Astrocyte (in vitro differentiated cells and primary cell): ENCODE data around the gene METRNL. TPM values are rescaled to one million over a fixed set of nuclear protein-coding genes. Genes with fewer than 3 reads are reported as not detected.

ENCODE experiments used
- DNase-seq: peaks from one replicate; pipeline ENCODE4 v3.0.0-alpha.2; 2010; ENCODE audit warnings: low read depth
- FAIRE-seq: peaks from 2 replicates; lab custom pipeline; 2011; peaks lifted over from hg19 to GRCh38; lab: Jason Lieb, UNC
- H2AFZ ChIP-seq: 2 replicates; pipeline ENCODE4 v1.6.0; 2012; ENCODE audit warnings: low read depth, low read length, inconsistent platforms
- H3K27ac ChIP-seq: 2 replicates; pipeline ENCODE4 v1.5.1; 2011; ENCODE audit warnings: low read depth, low read length, inconsistent platforms
- H3K27me3 ChIP-seq: 2 replicates; pipeline ENCODE4 v1.6.0; 2011; ENCODE audit warnings: low read length, inconsistent platforms; ENCODE audit not compliant: insufficient read depth
- H3K36me3 ChIP-seq: 2 replicates; pipeline ENCODE4 v1.5.1; 2011; ENCODE audit warnings: low read length, inconsistent platforms; ENCODE audit not compliant: insufficient read depth
- H3K4me1 ChIP-seq: 2 replicates; pipeline ENCODE4 v1.5.1; 2011; ENCODE audit warnings: low read length, inconsistent platforms; ENCODE audit not compliant: insufficient read depth
- H3K4me2 ChIP-seq: 2 replicates; pipeline ENCODE4 v1.6.0; 2012; ENCODE audit warnings: low read length, inconsistent platforms
- H3K4me3 ChIP-seq: 2 replicates; pipeline ENCODE4 v1.5.1; 2011; ENCODE audit warnings: low read depth, mild to moderate bottlenecking, low read length, inconsistent platforms; ENCODE audit not compliant: insufficient read depth
- H3K79me2 ChIP-seq: 2 replicates; pipeline ENCODE4 v1.6.0; 2012; ENCODE audit warnings: mild to moderate bottlenecking, low read length, inconsistent platforms; ENCODE audit not compliant: insufficient read depth
- H3K9ac ChIP-seq: 2 replicates; pipeline ENCODE4 v1.6.0; 2012; ENCODE audit warnings: mild to moderate bottlenecking, low read length, inconsistent platforms
- H3K9me3 ChIP-seq: 2 replicates; pipeline ENCODE4 v1.5.1; 2012; ENCODE audit warnings: low read depth, mild to moderate bottlenecking, low read length, inconsistent platforms; ENCODE audit not compliant: insufficient read depth
- H4K20me1 ChIP-seq: 2 replicates; pipeline ENCODE4 v1.6.0; 2012; ENCODE audit warnings: low read length, inconsistent platforms; ENCODE audit not compliant: insufficient read depth
- H3K27ac Mint-ChIP-seq: one replicate; pipeline ENCODE4 v1.8.0; 2021; ENCODE audit warnings: mild to moderate bottlenecking, mixed read lengths; ENCODE audit not compliant: unreplicated experiment
- H3K27me3 Mint-ChIP-seq: one replicate; pipeline ENCODE4 v1.8.0; 2021; ENCODE audit warnings: low read depth, mixed read lengths; ENCODE audit not compliant: unreplicated experiment
- H3K36me3 Mint-ChIP-seq: one replicate; pipeline ENCODE4 v1.8.0; 2021; ENCODE audit warnings: low read depth, mixed read lengths; ENCODE audit not compliant: unreplicated experiment
- H3K4me1 Mint-ChIP-seq: one replicate; pipeline ENCODE4 v1.8.0; 2021; ENCODE audit warnings: low read depth, mixed read lengths; ENCODE audit not compliant: unreplicated experiment
- H3K4me3 Mint-ChIP-seq: one replicate; pipeline ENCODE4 v1.8.0; 2021; ENCODE audit warnings: mild to moderate bottlenecking, moderate library complexity, mixed read lengths; ENCODE audit not compliant: unreplicated experiment
- H3K9me3 Mint-ChIP-seq: one replicate; pipeline ENCODE4 v1.8.0; 2021; ENCODE audit warnings: mild to moderate bottlenecking, mixed read lengths; ENCODE audit not compliant: unreplicated experiment
- EZH2 ChIP-seq: IDR thresholded peaks from 2 replicates; pipeline ENCODE4 v1.6.1; 2012; ENCODE audit warnings: mild to moderate bottlenecking, low read length, inconsistent platforms; ENCODE audit not compliant: insufficient read depth
- total RNA-seq: library from RNA; stranded (reverse); gene quantifications from 2 replicates; pipeline ENCODE4 v1.2.1, GENCODE V29; 2021
- TF ChIP-seq, protein P1 (sequence below): IDR thresholded peaks from 2 replicates; pipeline ENCODE4 v1.5.1; 2011; ENCODE audit warnings: low read depth, mild to moderate bottlenecking, inconsistent platforms, low read length, moderate library complexity; ENCODE audit not compliant: insufficient read depth

Gene METRNL
- total RNA-seq, 1 donor from 2014 or later = 36.7 TPM

DNA sequence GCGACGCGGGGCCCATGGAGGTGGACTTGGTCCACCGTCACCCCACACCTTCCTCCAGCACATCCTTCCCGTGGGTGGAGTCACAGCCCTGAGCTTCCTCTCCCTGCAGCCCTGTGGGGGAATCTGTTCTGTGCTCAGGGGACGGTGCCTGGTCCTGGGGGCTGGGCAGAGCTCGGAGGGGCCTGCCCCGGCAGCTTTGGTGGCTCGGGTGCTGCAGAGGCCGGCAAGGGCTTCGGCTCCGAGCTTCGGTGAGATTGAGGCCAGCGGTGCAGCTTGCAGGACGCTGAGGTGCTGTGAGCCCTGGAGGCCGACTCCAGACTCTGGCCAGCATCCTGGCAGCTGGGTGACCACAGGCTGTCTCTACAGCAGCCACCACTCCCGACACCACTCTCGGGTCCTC lies 36.4 kb downstream of the METRNL start:
- Mint-ChIP-seq H3K4me3 (no peak overlapping the region), H3K27me3 (peaks cover 42% of the 10 kb centered on the region), H3K9me3 (peaks cover 6% of the 10 kb centered on the region), H3K27ac (no peak overlapping the region), H3K4me1 (peaks cover 6% of the 10 kb centered on the region), H3K36me3 (no peaks in the 10 kb centered on the region)
- Histone ChIP-seq H3K79me2 (no peaks in the 10 kb centered on the region), H2AFZ (no peak overlapping the region), H3K27me3 (no peaks in the 10 kb centered on the region), H3K4me3 (no peak overlapping the region), H3K36me3 (no peaks in the 10 kb centered on the region), H3K4me1 (peaks cover 3% of the 10 kb centered on the region), H3K9ac (no peak overlapping the region), H3K9me3 (no peaks in the 10 kb centered on the region), H3K4me2 (no peak overlapping the region), H3K27ac (no peak overlapping the region), H4K20me1 (no peaks in the 10 kb centered on the region)
- no peak for DNase-seq
- FAIRE-seq = no peak
- TF ChIP-seq, protein P1, sequence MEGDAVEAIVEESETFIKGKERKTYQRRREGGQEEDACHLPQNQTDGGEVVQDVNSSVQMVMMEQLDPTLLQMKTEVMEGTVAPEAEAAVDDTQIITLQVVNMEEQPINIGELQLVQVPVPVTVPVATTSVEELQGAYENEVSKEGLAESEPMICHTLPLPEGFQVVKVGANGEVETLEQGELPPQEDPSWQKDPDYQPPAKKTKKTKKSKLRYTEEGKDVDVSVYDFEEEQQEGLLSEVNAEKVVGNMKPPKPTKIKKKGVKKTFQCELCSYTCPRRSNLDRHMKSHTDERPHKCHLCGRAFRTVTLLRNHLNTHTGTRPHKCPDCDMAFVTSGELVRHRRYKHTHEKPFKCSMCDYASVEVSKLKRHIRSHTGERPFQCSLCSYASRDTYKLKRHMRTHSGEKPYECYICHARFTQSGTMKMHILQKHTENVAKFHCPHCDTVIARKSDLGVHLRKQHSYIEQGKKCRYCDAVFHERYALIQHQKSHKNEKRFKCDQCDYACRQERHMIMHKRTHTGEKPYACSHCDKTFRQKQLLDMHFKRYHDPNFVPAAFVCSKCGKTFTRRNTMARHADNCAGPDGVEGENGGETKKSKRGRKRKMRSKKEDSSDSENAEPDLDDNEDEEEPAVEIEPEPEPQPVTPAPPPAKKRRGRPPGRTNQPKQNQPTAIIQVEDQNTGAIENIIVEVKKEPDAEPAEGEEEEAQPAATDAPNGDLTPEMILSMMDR = no peak
- TF ChIP-seq EZH2 = no peak

DNA sequence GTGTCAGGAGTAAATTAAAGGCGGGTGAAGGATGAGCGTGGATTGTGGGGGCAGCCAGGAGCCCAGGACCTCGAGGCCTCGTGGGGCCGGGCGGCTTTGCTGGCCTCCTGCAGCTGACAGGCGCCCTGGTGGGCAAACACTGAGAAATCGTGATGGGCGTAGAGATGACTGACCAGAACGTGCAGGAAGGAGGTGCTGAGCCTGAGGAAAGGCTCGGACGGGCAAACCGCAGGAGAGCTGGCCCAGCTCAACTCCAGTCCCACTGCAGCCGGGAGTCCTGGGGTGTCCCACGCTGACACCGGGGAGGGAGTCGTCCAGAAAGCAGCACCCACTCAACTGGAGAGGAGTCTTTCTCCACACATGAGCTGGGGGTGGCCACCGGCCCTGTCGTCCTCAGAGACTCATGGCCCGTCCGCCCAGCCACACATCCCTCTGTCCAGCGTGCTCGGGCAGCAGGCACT lies 36.9 kb downstream of the METRNL start:
- Histone ChIP-seq H3K36me3 (no peaks in the 10 kb centered on the region), H2AFZ (no peak overlapping the region)
- no peak for FAIRE-seq

More for the DNA sequence above, 36.9 kb downstream of the METRNL start:
- Histone ChIP-seq H3K9me3 (no peaks in the 10 kb centered on the region), H3K4me3 (no peak overlapping the region), H4K20me1 (no peaks in the 10 kb centered on the region), H3K79me2 (no peaks in the 10 kb centered on the region), H3K4me2 (no peak overlapping the region), H3K4me1 (no peaks in the 10 kb centered on the region), H3K27me3 (no peaks in the 10 kb centered on the region), H3K27ac (no peak overlapping the region), H3K9ac (no peak overlapping the region)
- Mint-ChIP-seq H3K9me3 (peaks cover 6% of the 10 kb centered on the region), H3K4me3 (no peak overlapping the region), H3K4me1 (peaks cover 3% of the 10 kb centered on the region), H3K27ac (no peak overlapping the region), H3K36me3 (no peaks in the 10 kb centered on the region), H3K27me3 (peaks cover 42% of the 10 kb centered on the region)
- no peak for DNase-seq
- no peak for TF ChIP-seq EZH2
- TF ChIP-seq, protein P1 = no peak
